Activated CD4-positive, alpha-beta T cell treated with anti-CD3 and anti-CD28 coated beads, Interleukin-10, Interleukin-2, amounts not matched to agents 100 ng/mL and 50 ng/mL, durations not matched to agents 16 hours and 8 hours (primary cell): ENCODE data around the gene OPRL1.
"Not testable (repeated sequence)": the region's sequence is repeated elsewhere in the genome, so short reads cannot be mapped to it uniquely, and the experiment has no call there.

Experiments
- DNase-seq: peaks from one replicate; pipeline ENCODE4 v3.0.0-alpha.2; 2020

The OPRL1 gene

GRCh38 chr20:64073476-64074183 lies 6.3 kb upstream of the OPRL1 start:
- DNase-seq: no peak

GRCh38 chr20:64074184-64074789 lies 5.6 kb upstream of the OPRL1 start:
- DNase-seq: no peak

- DNase-seq: no peak
Observed at GRCh38 chr20:64074963-64075362, 4.9 kb upstream of the OPRL1 start.

- DNase-seq: no peak
Observed at GRCh38 chr20:64075556-64075955, 4.3 kb upstream of the OPRL1 start.

- no peak for DNase-seq
Observed at GRCh38 chr20:64076061-64076997, 3.6 kb upstream of the OPRL1 start.

GRCh38 chr20:64077094-64077493 lies 2.8 kb upstream of the OPRL1 start:
- peak; percentile 77 for DNase-seq

GRCh38 chr20:64077541-64077875 lies 2.4 kb upstream of the OPRL1 start:
- no peak for DNase-seq

- DNase-seq: peak; percentile 78
Observed at GRCh38 chr20:64077876-64078551, 1.9 kb upstream of the OPRL1 start.

- no peak for DNase-seq
Observed at GRCh38 chr20:64078934-64079272, 979 bp upstream of the OPRL1 start.

GRCh38 chr20:64079273-64080012 lies 439 bp upstream of the OPRL1 start, which contains the start of gene RGS19:
Gene RGS19, minus strand, starts transcription at chr20:64079518. Its CDS starts 2,632 bp downstream, at chr20:64076886.
- peak; percentile 86 for DNase-seq

- no peak for DNase-seq
Observed at GRCh38 chr20:64080813-64081623, 1.1 kb downstream of the OPRL1 start.

GRCh38 chr20:64081624-64081964 lies 1.7 kb downstream of the OPRL1 start:
- no peak for DNase-seq

GRCh38 chr20:64082126-64082731 lies 2.3 kb downstream of the OPRL1 start:
- DNase-seq: no peak

- no peak for DNase-seq
Observed at GRCh38 chr20:64082820-64083377, 3.0 kb downstream of the OPRL1 start.

- peak; percentile 80 for DNase-seq
Observed at GRCh38 chr20:64083378-64083803, 3.5 kb downstream of the OPRL1 start.

GRCh38 chr20:64083804-64084684 lies 4.2 kb downstream of the OPRL1 start, which contains the start of gene LKAAEAR1:
Gene LKAAEAR1, minus strand, starts transcription at chr20:64084398. Its CDS starts 179 bp downstream, at chr20:64084219.
- no peak for DNase-seq

GRCh38 chr20:64084685-64085152 lies 4.8 kb downstream of the OPRL1 start:
- DNase-seq: no peak

GRCh38 chr20:64086801-64087200 lies 6.9 kb downstream of the OPRL1 start:
- DNase-seq: no peak

- DNase-seq: not testable (repeated sequence)
Observed at GRCh38 chr20:64087226-64087825, 7.4 kb downstream of the OPRL1 start.
